ENCODE measurements around the gene FYCO1. TPM values are rescaled to one million over a fixed set of nuclear protein-coding genes. Genes with fewer than 3 reads are reported as not detected.

Gene FYCO1
- total and polyA plus RNA-seq, 2 of the 8 experiments (the other 6 are each of a cell fraction or from before 2014, with no cell fraction given): 4.8 to 10.8 TPM

GRCh38 chr3:45905755-45906154, 89.9 kb downstream of the FYCO1 start:
- no peak overlapping the region for H3K56ac ChIP-seq (replicated peaks; ENCODE audit: insufficient read length, low read depth, low read length)
- no peak overlapping the region for H4K91ac ChIP-seq (replicated peaks; ENCODE audit: insufficient read length, low read length)
- H3K4me1 ChIP-seq (replicated peaks in 1 of 4; ENCODE audit: control insufficient read depth in 3 of 4, insufficient read depth in 4 of 4, low read length in 3 of 4): no peaks in the 10 kb centered on the region
- DNase-seq (ENCODE audit: low read depth in 1 of 2, low spot score in 2 of 2) (no peak), FAIRE-seq (no peak)
- WGBS, 2 experiments (ENCODE audit: extremely low coverage in 1 of 2, insufficient coverage in 1 of 2, insufficient read length in 1 of 2, insufficient replicate concordance in 2 of 2, low coverage in 1 of 2, low lambda C conversion rate in 2 of 2, missing lambda C conversion rate in 1 of 2): 86% methylated on average over 3 of the region's 3 CpGs; no CpG with 5 or more reads in 1 of the 2 experiments
- H3K4ac ChIP-seq (replicated peaks; ENCODE audit: insufficient read length, low read depth, low read length): no peak overlapping the region
- no peaks in the 10 kb centered on the region for H3K79me1 ChIP-seq (ENCODE audit: low read depth, low read length)
- no peak overlapping the region for H3K27ac ChIP-seq (ENCODE audit: low read depth, low read length)
- no peak overlapping the region for H2BK12ac ChIP-seq (ENCODE audit: low read depth, low read length)
- H3K14ac ChIP-seq (ENCODE audit: insufficient read length): no peak overlapping the region
- POLR2A ChIA-PET (ENCODE audit: partially characterized antibody): no interaction called here
- H3K23me2 ChIP-seq (ENCODE audit: low read depth, low read length): no peaks in the 10 kb centered on the region
- no peak overlapping the region for H3K23ac ChIP-seq (ENCODE audit: insufficient read length)
- no peak overlapping the region for H2BK120ac ChIP-seq (replicated peaks; ENCODE audit: low read depth, low read length)
- H4K5ac ChIP-seq (ENCODE audit: insufficient read length, low read depth, low read length): no peak overlapping the region
- no peak overlapping the region for H3K4me2 ChIP-seq (ENCODE audit: insufficient read depth in 1 of 2, low read depth in 2 of 2, low read length in 2 of 2)
- no peaks in the 10 kb centered on the region for H3K36me3 ChIP-seq (ENCODE audit: control insufficient read depth in 2 of 4, insufficient read depth in 4 of 4, low read length in 3 of 4)
- no peak overlapping the region for H3K9ac ChIP-seq (replicated peaks in 1 of 4; ENCODE audit: extremely low read depth in 1 of 4, low read depth in 3 of 4, low read length in 3 of 4)
- no peak overlapping the region for H2BK20ac ChIP-seq (ENCODE audit: low read length)
- no peaks in the 10 kb centered on the region; a peak in 1 of 7 replicates for H3K27me3 ChIP-seq (replicated peaks in 1 of 4; ENCODE audit: control insufficient read depth in 3 of 4, extremely low read depth in 1 of 4, insufficient read depth in 3 of 4, low read length in 3 of 4)
- no peak overlapping the region for H4K8ac ChIP-seq (ENCODE audit: extremely low read depth, insufficient read depth, low read length)
- peaks cover 0 to 4% of the 10 kb centered on the region in 2 experiments for H4K20me1 ChIP-seq (replicated peaks in 1 of 2; ENCODE audit: control insufficient read depth in 1 of 2, insufficient read depth in 2 of 2, low read length in 2 of 2)
- no peaks in the 10 kb centered on the region for H3K9me3 ChIP-seq (ENCODE audit: insufficient read depth in 2 of 2, low read depth in 1 of 2, low read length in 1 of 2)
- no peak overlapping the region for H2AFZ ChIP-seq (ENCODE audit: low read length)
- H2AK5ac ChIP-seq (ENCODE audit: low read depth, low read length): no peak overlapping the region
- H3K79me2 ChIP-seq (ENCODE audit: control insufficient read depth in 1 of 2, insufficient read depth in 2 of 2, low read length in 2 of 2): no peaks in the 10 kb centered on the region
- CTCF ChIA-PET (ENCODE audit: partially characterized antibody): interaction anchor here (0.8 to 1.1 kb wide), 5 partner anchors 13 to 83 kb away, joined by 3 read pairs; no protein-coding TSS in a partner anchor
- no peak overlapping the region for H3K4me3 ChIP-seq (ENCODE audit: extremely low read depth in 1 of 4, insufficient read depth in 2 of 4, low read depth in 3 of 4, low read length in 4 of 4)
- H2BK5ac ChIP-seq (ENCODE audit: low read depth, low read length): no peak overlapping the region
- H2BK15ac ChIP-seq (ENCODE audit: low read length): no peak overlapping the region
- H3K18ac ChIP-seq (ENCODE audit: extremely low read depth, low read length): no peak overlapping the region
- TF ChIP-seq CBX8 (IDR thresholded peaks at IDR 0.05; ENCODE audit: borderline replicate concordance, low read depth, low read length) (no peak), KDM4A (IDR thresholded peaks at IDR 0.05; ENCODE audit: low read depth, low read length, severe bottlenecking) (no peak), EP300 (IDR thresholded peaks at IDR 0.05; ENCODE audit: borderline replicate concordance in 1 of 2, low read depth in 2 of 2, low read length in 2 of 2) (no peak), TAF1 (IDR thresholded peaks at IDR 0.05; ENCODE audit: low read depth, low read length) (no peak), SAP30 (IDR thresholded peaks at IDR 0.05; ENCODE audit: insufficient read depth, insufficient replicate concordance, low read length) (no peak), NANOG (IDR thresholded peaks at IDR 0.05; ENCODE audit: insufficient read depth, low read depth, low read length, poor library complexity, severe bottlenecking) (no peak), POU5F1 (IDR thresholded peaks at IDR 0.05; ENCODE audit: low read depth, low read length) (no peak), CHD1 (IDR thresholded peaks at IDR 0.05; ENCODE audit: low read depth, low read length) (no peak), SP2 (IDR thresholded peaks at IDR 0.05; ENCODE audit: low read length) (no peak), FOSL1 (IDR thresholded peaks at IDR 0.05; ENCODE audit: insufficient read depth, low read depth, low read length) (no peak), TCF12 (IDR thresholded peaks at IDR 0.05; ENCODE audit: low read depth, low read length) (no peak), SIX5 (IDR thresholded peaks at IDR 0.05; ENCODE audit: low read depth, low read length) (no peak), TEAD4 (IDR thresholded peaks at IDR 0.05; ENCODE audit: low read depth, low read length) (no peak), ZNF274 (IDR thresholded peaks at IDR 0.05; ENCODE audit: borderline replicate concordance, extremely low read depth, low read length) (no peak), BCL11A (IDR thresholded peaks at IDR 0.05; ENCODE audit: low read depth in 2 of 2, low read length in 2 of 2) (no peak)
